ENCODE measurements around the gene PARD6G.
"Not testable (repeated sequence)": the region's sequence is repeated elsewhere in the genome, so short reads cannot be mapped to it uniquely, and the experiment has no call there.

PARD6G gene

DNA sequence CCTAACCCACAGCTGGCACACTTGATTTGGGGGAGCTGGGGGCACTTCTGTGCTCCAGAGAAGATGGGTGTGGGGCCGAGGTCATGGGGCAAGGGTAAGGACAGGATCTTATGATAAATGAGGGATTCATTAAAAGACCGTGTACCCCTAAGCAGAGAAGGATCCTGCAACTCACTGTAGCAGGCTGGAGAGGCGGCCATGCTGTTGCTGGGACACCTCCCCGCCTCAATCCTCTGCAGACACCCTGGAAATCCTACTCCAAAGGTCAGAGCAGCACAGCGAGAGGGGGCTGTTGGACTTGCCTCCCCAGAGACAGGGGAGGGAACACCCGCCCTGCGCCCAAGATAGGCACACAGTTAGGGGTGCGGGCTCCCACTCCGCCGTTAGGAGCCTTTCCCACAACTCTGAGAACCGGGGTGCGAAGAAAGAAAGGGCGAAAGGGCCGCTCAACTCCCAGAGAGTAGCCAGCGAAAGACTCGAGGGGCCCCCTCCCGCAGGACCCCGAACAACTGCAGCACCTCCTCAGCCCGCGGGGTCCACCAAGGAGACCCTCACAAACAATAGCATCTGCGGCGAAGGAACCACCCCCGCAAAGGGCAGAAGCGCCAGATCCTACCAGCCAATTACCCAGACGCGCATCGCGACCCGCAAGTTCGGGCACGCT lies 1.4 kb downstream of the PARD6G start:
- Mint-ChIP-seq H3K4me1 (peaks cover 8% of the 10 kb centered on the region), H3K36me3 (no peaks in the 10 kb centered on the region), H3K9me3 (no peaks in the 10 kb centered on the region), H3K4me3 (peak overlapping the region; percentile 72), H3K27me3 (peaks cover 24% of the 10 kb centered on the region), H3K27ac (no peak overlapping the region)

DNA sequence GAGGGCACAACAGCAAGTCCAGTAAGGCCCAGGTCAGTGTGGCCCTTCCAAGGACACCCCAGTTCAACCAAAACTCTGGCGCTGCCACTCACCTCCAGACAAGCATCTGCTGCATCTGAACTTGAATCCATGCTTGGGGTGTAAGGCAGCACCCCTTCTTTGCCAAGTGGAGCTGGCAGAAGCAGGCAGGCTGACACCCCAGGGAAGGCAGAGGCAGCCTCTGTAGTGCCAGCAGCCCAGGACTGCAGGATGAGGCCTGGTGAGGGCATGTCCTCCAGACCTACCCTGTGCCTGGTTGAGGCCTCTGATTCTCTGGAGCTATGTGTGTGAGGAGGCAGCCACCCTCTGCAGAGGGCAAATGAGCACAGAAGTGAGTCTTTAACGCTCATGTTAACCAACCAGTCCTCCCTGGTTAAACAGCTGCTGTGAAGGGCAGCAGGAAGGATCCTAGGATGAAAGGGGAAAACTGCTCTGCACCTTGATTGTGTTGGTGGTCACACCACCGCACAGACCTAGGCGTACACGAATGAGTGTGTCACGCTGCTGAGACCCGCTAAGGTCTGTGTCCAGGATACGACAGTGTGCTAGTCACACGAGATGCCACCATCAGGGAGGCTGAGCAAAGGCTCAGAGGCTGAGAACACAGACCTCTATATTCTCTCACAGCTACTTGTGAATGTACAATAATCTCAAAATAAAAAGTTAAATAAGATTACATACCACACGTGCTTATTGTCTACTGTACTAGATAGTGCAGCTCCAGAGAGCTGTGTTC lies 2.2 kb downstream of the PARD6G start:
- Mint-ChIP-seq H3K4me3 (peak overlapping the region; percentile 72), H3K27ac (no peak overlapping the region), H3K4me1 (peaks cover 8% of the 10 kb centered on the region), H3K27me3 (peaks cover 27% of the 10 kb centered on the region), H3K9me3 (no peaks in the 10 kb centered on the region), H3K36me3 (no peaks in the 10 kb centered on the region)

DNA sequence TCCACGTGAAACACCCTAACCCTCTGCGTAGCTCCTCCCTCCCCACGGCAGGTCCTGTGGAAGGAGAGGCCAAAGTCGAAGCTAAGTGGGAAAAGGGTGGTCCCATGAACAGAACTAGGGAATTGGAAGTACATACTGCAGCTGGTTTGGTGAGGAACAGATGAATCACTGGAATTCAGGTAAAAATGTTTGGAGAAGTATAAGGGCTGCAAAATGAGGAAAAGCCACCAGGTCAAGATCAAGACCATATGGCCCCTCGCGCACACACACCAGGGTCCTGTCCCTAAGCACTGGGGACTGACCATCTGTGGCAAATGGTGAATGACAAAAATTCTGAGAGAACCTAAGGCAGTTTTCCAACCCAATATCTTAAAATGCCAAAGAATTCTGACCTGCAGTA lies 3.1 kb downstream of the PARD6G start:
- Mint-ChIP-seq H3K4me1 (peaks cover 8% of the 10 kb centered on the region), H3K27ac (no peak overlapping the region), H3K4me3 (no peak overlapping the region), H3K9me3 (no peaks in the 10 kb centered on the region), H3K27me3 (peaks cover 29% of the 10 kb centered on the region), H3K36me3 (no peaks in the 10 kb centered on the region)

DNA sequence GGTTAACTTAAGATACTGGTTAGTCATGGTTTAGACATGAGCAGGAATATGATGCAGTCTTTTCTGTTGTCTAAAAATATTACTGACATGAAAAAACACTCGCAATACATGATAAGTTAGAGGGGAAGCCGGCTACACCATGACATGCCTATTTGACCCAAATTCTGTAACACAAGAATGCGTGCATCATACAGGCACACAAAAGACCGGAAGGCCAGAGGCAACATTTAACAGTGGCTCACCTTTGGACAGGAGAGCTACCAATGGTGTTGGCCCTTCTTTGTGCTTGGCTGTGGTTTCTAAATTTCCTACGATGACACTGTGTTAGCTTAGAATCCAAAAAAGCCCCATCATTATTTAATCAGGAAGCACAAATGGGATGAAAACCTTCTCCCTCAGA lies 4.1 kb downstream of the PARD6G start:
- H3K4me1 Mint-ChIP-seq = peaks cover 8% of the 10 kb centered on the region
- no peaks in the 10 kb centered on the region for H3K9me3 Mint-ChIP-seq
- no peak overlapping the region for H3K27ac Mint-ChIP-seq
- H3K27me3 Mint-ChIP-seq = peaks cover 25% of the 10 kb centered on the region
- H3K4me3 Mint-ChIP-seq = no peak overlapping the region
- H3K36me3 Mint-ChIP-seq = no peaks in the 10 kb centered on the region

DNA sequence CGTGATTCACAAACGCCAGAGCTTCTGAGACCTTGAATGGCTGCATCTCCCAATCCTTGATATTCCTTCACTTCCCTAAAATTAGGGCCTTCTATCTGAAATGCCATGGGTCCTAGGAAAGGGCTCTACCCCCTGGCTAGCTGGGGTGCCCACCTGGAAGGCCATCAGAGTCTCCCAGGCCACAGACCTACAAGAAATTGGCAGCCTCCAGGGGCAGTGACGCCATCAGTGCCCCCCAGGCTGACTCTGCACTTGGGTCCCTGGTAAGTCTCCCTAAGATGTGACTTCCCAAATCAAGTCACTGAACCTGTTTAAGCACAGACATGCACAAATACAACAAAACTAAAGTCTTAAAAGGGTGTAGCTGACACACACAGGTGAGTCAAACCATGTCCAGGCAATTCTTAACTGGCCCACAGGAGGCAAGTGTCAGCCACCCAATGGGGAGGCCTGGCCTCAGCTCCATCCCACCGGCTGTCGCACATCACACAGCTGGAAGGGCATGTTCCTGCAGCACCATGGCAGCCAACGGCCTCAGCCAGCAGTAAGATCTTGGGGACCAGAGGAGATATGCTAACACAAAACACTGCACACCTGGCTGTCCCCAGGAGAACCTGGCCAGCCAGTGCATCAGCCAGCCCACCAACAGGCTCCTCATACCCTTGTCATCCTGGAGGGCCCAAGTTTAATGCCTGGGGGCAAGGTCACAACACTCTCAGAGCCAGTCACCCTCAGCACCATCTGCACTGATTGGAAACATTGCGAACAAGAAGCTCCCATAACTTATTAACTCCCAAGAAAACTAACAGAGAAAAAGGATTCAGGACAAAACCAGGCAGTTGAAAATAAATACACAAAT lies 5.2 kb downstream of the PARD6G start:
- Mint-ChIP-seq H3K27me3 (peaks cover 24% of the 10 kb centered on the region), H3K36me3 (no peaks in the 10 kb centered on the region), H3K9me3 (no peaks in the 10 kb centered on the region), H3K4me1 (peaks cover 8% of the 10 kb centered on the region), H3K27ac (no peak overlapping the region), H3K4me3 (no peak overlapping the region)

DNA sequence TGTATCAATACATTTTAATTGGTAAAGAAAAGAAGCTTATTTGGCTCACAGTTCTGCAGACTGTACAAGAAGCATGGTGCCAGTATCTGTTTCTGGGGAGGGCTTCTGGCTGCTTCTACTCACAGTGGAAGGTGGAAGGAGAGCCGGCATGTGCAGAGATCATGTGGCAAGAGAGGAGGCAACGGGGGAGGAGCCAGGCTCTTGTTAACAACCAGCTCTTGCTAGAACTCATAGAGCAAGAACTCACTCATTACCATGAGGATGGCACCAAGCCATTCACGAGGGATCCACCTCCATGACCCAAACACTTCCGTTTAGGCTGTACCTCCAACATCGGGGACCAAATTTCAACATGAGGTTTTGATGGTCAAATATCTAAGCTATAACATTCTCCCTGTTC lies 7.5 kb downstream of the PARD6G start:
- Mint-ChIP-seq H3K9me3 (no peaks in the 10 kb centered on the region), H3K27me3 (peaks cover 21% of the 10 kb centered on the region), H3K36me3 (no peaks in the 10 kb centered on the region), H3K4me1 (no peaks in the 10 kb centered on the region), H3K27ac (no peak overlapping the region), H3K4me3 (no peak overlapping the region)

DNA sequence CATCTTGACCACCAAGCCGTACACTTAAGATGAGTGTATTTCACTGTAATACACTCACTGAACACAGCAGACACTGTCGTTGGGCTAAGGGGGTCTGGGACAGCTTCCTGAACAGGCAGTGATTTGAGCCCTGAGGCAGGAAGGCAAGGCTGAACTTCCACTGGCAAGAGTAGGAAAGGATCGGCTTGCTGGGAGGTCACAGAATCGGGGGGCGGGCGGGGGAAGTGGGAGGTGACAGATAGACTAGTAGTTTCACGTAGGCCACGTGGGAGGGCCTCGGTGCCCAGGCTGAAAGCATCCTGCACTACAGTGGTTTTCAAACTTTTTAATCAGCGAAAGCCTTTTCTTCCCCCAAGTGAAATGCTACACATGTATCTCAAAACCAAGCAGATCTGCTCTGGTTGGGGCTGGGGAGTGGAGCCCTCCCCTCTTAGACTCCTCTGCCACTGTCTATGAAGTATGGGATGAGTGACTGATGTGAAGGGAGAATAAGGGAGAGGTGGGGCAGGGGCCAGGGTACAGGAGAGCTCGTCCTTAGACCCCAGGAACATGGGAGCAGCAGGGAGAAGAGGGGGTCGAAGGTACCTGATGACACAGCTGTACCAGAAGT lies 8.6 kb downstream of the PARD6G start:
- H3K9me3 Mint-ChIP-seq = no peaks in the 10 kb centered on the region
- peaks cover 15% of the 10 kb centered on the region for H3K27me3 Mint-ChIP-seq
- H3K27ac Mint-ChIP-seq = no peak overlapping the region

DNA sequence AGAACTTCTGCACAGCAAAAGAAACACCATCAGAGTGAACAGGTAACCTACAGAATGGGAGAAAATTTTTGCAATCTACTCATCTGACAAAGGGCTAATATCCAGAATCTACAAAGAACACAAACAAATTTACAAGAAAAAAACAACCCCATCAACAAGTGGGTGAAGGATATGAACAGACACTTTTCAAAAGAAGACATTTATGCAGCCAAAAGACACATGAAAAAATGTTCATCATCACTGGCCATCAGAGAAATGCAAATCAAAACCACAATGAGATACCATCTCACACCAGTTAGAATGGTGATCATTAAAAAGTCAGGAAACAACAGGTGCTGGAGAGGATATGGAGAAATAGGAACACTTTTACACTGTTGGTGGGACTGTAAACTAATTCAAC lies 9.8 kb downstream of the PARD6G start:
- not testable (repeated sequence) for H3K27ac Mint-ChIP-seq, H3K4me1 Mint-ChIP-seq, H3K4me3 Mint-ChIP-seq, H3K9me3 Mint-ChIP-seq, H3K27me3 Mint-ChIP-seq, H3K36me3 Mint-ChIP-seq

More for the DNA sequence above, 8.6 kb downstream of the PARD6G start:
- no peaks in the 10 kb centered on the region for H3K4me1 Mint-ChIP-seq
- no peaks in the 10 kb centered on the region for H3K36me3 Mint-ChIP-seq
- H3K4me3 Mint-ChIP-seq = no peak overlapping the region

DNA sequence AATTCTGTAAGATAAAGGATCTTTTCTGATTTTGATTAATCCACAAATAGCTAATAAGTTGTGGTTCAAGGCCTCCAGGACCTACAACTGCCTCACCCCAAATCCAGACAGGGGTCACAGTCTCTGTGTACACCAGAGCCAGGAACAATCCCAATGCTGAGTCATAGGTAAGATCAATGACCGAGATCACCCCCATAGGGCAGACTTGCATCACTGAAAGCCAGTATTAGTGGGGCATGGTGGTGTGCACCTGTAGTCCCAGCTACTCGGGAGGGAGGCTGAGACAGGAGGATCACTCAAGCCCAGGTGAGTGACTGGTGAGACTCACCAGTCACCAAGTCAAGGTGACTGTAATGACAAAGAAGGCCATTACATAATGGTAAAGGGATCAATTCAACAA lies 12.9 kb downstream of the PARD6G start:
- Mint-ChIP-seq H3K4me3 (no peak overlapping the region), H3K36me3 (no peaks in the 10 kb centered on the region), H3K9me3 (no peaks in the 10 kb centered on the region), H3K27me3 (peaks cover 7% of the 10 kb centered on the region), H3K4me1 (no peaks in the 10 kb centered on the region), H3K27ac (no peak overlapping the region)

DNA sequence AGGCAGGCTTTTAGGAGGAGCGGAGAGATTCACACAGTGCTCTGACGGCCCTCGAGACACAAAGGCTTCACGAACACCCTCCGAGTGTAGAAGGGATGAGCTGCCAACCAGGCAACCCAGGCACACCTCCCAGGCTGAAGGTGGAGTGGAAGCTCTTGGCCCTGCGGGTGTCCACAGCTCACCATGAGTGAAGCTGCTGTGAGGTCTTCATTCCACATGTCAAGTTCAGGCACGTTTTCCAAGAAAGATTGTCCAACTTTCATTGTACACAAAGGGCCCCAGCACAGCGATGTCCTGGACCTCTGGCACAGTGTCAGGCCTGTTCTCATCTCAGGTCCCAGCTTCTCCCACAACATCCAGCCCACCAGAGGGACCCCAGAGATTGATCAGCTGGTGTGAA lies 13.4 kb downstream of the PARD6G start:
- H3K4me3 Mint-ChIP-seq = no peak overlapping the region
- H3K27ac Mint-ChIP-seq = no peak overlapping the region
- peaks cover 7% of the 10 kb centered on the region for H3K27me3 Mint-ChIP-seq
- H3K36me3 Mint-ChIP-seq = no peaks in the 10 kb centered on the region
- no peaks in the 10 kb centered on the region for H3K9me3 Mint-ChIP-seq
- no peaks in the 10 kb centered on the region for H3K4me1 Mint-ChIP-seq

DNA sequence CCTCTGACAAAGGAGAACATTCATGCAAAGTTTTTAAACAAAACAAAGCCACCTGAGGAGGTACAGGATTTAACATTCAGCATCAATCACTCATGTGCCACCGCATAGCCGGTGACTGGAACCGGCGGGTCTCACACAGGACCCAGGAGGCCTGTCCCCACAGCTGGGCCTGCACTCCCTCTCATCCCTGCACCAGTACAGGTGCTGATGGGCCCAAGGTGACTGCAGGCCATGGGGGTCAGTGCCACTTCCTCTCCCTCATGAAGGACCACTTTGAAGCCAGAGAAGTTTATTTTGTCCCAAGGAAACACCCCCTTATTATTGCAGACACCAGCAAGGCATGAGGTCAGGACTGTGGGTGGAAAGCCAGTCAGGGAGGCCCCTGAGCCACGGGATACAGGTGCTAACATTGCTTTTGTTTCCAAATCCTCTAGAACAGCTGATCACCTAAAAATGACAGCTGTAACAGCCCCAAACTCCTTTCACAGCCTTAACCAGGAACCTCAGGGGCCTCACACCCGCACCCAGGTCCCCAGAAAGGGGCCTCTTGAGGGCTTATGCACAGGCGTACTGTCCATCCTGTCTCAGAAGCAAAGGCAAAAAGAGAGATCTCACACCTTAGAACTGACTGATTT lies 14.0 kb downstream of the PARD6G start:
- H3K4me1 Mint-ChIP-seq = no peaks in the 10 kb centered on the region
- no peaks in the 10 kb centered on the region for H3K9me3 Mint-ChIP-seq
- no peaks in the 10 kb centered on the region for H3K36me3 Mint-ChIP-seq
- no peak overlapping the region for H3K27ac Mint-ChIP-seq
- H3K4me3 Mint-ChIP-seq = no peak overlapping the region
- H3K27me3 Mint-ChIP-seq = peaks cover 7% of the 10 kb centered on the region

DNA sequence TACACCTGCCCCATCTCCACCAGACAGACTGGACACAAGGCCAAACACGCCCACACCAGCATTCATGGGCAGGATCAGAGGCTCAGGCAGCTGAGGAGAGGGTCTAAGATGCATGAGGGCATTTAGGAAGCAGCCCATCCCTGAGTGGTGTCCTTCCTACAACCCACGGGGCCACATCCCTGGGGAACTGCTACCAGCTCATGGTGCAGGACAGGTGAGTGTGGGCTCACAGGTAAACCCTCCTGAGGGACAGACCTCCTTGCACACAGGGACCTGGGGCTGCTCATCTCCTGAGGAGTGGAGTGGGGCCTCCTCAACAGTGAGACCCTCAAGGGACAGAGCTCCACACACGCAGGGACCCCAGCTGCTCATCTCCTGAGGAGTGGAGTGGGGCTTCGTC lies 14.6 kb downstream of the PARD6G start:
- peaks cover 7% of the 10 kb centered on the region for H3K27me3 Mint-ChIP-seq
- H3K27ac Mint-ChIP-seq = no peak overlapping the region
- H3K36me3 Mint-ChIP-seq = no peaks in the 10 kb centered on the region
- H3K4me1 Mint-ChIP-seq = no peaks in the 10 kb centered on the region
- no peak overlapping the region for H3K4me3 Mint-ChIP-seq
- H3K9me3 Mint-ChIP-seq = no peaks in the 10 kb centered on the region

DNA sequence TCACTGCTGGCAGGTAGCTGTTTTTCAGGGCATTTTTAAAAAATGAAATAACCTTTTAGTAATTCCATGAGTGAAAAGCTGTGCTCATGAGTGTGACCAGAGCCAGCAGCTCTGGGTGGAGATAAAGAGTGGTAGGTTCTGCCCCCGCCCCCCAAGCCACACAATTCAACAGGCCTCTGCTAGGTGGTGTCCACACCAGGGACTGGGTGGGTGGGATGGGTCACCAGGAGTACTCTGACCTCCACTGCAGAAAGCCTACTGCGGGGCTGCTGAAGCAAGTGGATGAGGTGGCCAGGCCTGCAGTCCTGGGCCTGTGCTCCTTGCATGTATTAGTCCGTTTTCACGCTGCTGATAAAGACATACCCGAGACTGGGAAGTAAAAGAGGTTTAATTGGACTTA lies 15.3 kb downstream of the PARD6G start:
- Mint-ChIP-seq H3K27ac (no peak overlapping the region), H3K36me3 (no peaks in the 10 kb centered on the region), H3K4me1 (no peaks in the 10 kb centered on the region), H3K4me3 (no peak overlapping the region), H3K27me3 (peaks cover 7% of the 10 kb centered on the region), H3K9me3 (no peaks in the 10 kb centered on the region)

DNA sequence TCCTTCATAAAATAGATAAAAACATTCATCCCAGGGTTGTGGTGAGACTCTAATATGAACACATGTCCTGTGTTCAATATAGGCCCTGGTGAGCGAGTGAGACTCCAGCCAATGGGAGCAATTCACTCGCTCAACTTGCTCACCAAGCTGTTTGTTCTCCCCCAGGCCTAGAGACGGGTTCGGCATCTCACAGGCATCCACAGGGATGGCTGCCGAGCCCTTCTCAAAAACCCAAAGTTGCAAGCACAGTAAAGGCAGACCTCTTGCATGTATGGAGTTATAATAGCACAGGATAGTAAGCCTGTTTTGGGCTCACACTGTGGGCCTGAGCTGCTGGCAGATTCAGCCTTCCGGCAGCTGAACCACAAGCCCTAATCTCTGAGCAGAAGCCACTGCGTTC lies 15.7 kb downstream of the PARD6G start:
- H3K36me3 Mint-ChIP-seq = no peaks in the 10 kb centered on the region
- no peak overlapping the region for H3K4me3 Mint-ChIP-seq
- H3K27ac Mint-ChIP-seq = no peak overlapping the region
- H3K27me3 Mint-ChIP-seq = peaks cover 6% of the 10 kb centered on the region
- H3K9me3 Mint-ChIP-seq = no peaks in the 10 kb centered on the region
- H3K4me1 Mint-ChIP-seq = no peaks in the 10 kb centered on the region

DNA sequence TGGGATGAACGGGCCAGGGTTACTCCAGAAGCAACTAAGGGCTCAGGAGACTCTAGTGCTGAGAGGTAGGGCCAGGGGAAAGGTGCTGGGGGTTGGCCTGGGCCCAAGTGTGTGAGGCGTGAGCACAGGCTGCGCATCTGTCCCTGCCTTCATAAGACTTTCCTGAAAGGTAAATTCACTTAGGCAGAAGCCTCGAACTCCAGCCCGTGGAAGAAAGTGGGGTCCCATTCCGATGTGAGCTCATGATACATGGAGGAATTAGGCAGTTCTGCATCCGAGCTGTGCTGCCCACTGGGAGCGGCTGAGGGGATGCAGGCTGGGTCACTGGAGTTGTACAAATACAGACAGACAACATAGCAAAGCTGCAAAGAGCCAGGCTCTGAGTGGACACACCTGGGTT lies 16.2 kb downstream of the PARD6G start:
- peaks cover 9% of the 10 kb centered on the region for H3K27me3 Mint-ChIP-seq
- H3K36me3 Mint-ChIP-seq = no peaks in the 10 kb centered on the region
- no peaks in the 10 kb centered on the region for H3K9me3 Mint-ChIP-seq
- no peaks in the 10 kb centered on the region for H3K4me1 Mint-ChIP-seq
- H3K4me3 Mint-ChIP-seq = no peak overlapping the region
- H3K27ac Mint-ChIP-seq = no peak overlapping the region

Data from activated naive CD4-positive, alpha-beta T cell treated with anti-CD3 and anti-CD28 coated beads, Interleukin-2, amount 50 U/mL, for 24 hours (primary cell).